Erythroblast (primary cell): ENCODE results near the gene TMEM129.

Experiments
- DNase-seq, 2 experiments: peaks; one replicate each; lab custom pipeline; 2025; lab: John Stamatoyannopoulos, UW
- GATA1 ChIP-seq: IDR thresholded peaks from 2 replicates; pipeline ENCODE4 v1.6.1; 2011; ENCODE audit warnings: low read depth, mild to moderate bottlenecking, control low read depth, low read length, moderate library complexity
- POLR2A ChIP-seq: IDR thresholded peaks from 2 replicates; pipeline ENCODE4 v1.6.1; 2011; ENCODE audit warnings: mild to moderate bottlenecking, low read length

The TMEM129 gene

DNA sequence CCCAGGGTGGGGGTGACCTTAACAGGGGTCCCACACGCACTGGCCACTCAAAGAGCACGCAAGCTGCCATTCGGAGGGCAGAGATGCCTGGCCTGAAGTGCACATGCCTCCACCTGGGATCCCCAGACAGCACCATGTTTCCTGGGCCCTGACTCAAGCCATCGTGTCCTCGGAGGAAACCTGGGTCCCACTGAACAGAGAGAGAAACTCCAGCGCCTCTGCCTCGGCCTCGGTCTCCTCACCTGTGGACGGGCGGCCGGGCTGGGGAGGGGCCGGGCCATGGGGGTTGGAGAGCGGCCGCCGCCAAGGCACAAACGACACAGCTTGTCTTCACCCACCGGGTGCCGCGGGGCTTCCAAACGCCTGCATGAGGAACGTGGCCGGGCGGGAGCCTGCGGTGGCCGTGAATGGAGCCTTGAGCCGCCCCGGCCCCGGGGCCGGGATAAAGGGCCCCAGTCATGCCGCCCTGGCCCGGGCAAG, 42.0 kb upstream of the TMEM129 start:
- TF ChIP-seq POLR2A = no peak
- TF ChIP-seq GATA1 = no peak
- no peak for DNase-seq

DNA sequence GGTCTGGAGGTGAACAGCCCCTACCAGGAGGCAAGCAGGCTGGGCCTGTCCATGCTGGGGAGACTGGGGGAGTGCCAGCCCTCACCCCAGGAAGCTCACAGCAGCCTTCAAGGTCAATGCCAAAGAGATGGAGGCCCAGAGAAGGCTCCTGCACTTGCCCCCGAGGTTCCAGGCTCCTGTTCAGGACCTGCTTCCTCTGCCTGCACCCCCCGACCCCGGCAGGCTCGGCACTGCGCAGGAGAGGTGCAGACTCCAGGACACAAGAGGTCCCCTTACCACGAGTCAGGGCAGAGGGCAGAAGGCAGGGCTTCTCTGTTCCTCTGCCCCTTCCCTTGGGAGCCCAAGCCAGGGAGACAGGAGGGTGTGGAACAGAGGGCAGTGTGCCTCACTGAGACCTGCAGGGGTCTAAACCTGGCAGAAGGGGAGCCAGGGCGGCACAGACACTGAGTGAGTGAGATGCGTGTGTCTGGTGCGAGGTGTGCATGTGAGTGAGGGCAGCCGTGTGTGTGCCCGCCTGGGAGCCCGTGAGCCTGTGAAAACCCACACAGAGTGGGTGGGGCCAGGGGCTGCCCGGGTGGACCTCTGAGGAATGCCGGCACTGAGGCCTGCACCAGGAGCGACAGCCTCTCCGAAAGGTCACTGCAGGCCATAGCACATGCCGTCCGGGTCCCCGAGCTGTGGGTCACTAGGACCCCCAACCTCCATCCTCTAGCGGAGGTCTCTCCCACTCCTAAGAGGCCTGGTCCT, 41.3 kb upstream of the TMEM129 start:
- TF ChIP-seq GATA1 (no peak), POLR2A (no peak)
- no peak for DNase-seq

DNA sequence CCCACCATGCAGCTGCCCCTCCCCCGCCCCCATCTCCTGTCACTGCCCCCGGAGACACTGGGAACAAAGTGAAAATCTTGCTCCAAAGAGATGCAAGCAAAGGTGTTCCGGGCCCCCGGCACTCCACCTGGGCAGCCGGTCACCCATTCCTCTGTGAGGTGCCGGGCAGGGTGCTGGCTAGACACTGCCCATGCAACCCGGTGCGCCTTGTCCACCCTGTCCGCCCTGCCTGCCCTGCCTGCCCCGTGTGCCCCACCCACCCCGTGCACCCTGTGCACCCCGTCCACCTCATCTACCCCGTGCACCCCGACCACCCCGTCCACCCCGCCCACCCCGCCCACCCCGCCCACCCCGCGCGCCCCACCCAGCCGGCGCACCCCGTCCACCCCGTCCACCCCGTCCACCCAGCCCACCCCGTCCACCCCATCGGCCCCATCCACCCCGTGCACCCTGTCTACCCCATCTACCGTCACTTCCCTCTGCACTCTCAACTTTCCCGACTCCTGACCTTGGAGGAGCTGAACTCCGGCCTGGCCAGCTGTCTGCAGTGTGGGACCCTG, 40.1 kb upstream of the TMEM129 start:
- DNase-seq = no peak
- no peak for TF ChIP-seq GATA1
- no peak for TF ChIP-seq POLR2A

DNA sequence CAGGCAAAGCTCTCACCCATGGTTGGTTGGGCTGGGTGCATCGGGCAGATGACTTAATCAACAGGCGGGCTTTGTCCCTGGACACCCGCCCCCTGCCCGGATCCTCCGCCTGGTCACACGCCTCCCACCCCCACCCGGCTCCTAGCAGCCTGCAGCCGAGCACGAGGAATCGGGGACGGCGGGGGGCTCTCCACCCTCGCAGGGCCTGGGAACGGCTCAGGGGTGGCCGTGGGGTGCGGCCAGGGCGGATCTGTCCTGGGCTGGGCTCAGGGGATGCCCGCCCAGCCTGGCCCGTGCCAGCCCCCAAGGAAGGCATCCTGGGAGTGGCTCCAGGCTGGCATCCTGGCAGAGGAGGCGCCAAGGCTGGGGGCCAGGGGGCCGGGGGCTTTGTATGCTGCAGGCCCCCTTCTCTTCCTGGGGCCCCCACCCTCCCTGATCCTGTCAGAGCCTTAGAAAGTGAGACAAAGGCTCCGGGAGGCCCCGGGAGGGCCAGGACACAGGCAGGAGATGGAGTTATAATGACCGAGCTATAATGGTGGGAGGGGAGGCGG, 39.5 kb upstream of the TMEM129 start:
- no peak for DNase-seq
- TF ChIP-seq POLR2A (no peak), GATA1 (no peak)

DNA sequence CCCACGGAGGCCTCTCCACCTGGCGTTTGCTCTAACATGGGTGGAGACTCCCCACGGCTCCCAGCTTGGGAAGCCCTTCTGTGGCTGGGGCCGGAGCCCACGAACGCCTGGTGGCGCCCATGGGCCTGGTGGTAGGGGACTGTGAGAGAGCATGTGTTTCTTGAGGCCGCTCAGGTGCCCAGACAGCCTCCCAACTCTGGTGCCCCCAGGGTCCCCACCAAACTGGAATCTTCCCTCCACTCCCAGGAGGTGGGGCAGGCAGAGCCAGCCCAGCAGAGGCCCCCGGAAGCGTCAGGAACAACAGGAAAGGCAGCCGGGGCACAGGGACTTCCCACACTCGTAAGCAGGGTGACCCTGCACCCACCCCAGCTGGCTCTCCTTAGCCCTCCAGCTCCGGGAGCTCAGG, 38.7 kb upstream of the TMEM129 start:
- DNase-seq = no peak
- TF ChIP-seq POLR2A (no peak), GATA1 (no peak)

DNA sequence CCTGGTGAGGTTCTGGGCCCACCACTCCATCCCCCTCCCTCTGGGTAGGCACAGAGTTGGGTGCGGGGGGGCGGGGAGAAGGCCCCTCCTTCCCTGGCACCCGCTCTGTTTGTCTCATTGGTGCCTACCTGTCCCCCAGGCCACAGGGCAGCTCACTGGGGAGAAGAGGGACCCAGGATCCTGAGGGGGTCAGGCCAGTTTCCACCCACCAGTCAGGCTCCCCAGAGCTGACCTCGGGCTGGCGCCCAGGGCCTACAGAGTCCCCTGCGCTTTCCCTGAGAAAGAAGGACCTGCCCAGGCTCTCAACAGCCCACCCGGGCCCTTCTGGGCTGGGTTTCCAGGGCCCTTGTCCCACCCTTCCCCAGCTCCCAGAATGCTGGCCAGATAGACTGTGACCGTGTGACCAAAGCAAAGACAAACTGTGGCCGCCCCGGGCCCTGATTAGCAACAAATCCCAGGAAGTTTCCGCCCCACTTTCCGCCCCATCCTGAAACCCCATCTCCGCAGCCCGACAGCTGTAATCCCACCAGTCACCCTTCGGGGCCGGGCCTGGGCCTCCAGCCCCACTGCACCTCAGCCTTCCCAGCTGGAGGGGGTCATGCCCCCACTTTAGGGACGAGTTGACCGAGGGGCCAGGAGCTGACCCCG, 38.2 kb upstream of the TMEM129 start:
- TF ChIP-seq GATA1 (no peak), POLR2A (no peak)
- no peak for DNase-seq

DNA sequence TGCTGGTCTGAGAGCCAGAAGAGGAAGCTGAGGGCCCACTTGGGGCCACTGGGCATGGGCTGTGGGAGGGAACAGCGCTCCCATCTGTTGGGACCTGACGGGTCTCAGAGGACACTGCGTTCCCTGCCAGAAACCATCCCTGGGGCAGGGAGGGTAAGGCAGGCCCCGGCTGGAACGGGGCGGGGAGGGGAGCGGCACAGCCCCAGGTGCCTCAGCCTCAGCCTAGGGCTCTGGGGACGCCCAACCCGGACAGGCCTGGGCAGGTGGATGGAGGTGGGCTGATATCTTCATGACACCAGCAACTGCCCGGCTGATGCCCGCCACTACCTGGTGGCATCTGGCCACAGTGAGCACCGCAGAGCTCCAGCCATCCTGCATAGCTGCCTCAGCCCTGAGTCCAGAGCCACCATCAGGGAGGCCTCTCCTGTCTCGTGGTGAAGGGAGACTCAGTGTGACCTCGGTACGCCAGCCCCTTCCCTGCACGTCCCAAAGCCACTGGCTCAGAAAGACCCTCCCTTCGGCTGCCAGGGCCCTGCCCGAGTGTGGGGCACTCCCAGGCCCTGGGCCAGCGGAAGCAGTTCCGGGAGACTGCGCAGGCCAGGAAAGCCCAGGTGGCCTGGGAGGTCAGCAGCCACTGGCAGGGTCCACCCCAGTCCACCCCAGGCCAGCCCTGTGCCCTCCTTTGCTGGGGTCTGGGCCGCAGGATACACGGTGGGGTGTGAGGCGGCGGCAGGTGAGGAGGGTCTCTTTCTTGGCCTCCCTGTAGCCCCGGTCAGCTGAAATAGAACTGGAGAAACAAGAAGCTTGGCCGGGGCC, 37.4 kb upstream of the TMEM129 start:
- TF ChIP-seq GATA1 (no peak), POLR2A (no peak)

DNA sequence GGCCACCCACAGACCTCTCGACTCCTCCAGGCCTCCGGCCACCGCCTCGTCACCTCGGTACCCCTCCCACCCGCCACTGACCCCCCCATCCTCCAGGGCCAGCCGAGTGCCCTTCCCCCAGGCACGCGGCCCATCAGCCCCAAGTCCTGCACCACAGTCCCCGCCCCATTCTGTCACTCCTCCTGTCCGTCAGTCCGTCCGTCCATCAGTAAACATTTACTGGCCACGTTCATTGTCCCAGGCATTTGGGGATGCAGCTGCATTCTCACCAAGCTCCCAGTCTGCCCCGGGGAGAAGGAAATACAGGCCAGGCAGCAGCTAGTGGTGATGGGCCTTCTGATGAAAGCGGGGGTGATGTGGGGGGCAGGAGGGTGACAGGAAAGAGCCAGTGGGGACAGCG, 36.7 kb upstream of the TMEM129 start:
- no peak for TF ChIP-seq POLR2A
- TF ChIP-seq GATA1 = no peak
- no peak for DNase-seq

More for the DNA sequence above, 37.4 kb upstream of the TMEM129 start:
- DNase-seq = no peak

DNA sequence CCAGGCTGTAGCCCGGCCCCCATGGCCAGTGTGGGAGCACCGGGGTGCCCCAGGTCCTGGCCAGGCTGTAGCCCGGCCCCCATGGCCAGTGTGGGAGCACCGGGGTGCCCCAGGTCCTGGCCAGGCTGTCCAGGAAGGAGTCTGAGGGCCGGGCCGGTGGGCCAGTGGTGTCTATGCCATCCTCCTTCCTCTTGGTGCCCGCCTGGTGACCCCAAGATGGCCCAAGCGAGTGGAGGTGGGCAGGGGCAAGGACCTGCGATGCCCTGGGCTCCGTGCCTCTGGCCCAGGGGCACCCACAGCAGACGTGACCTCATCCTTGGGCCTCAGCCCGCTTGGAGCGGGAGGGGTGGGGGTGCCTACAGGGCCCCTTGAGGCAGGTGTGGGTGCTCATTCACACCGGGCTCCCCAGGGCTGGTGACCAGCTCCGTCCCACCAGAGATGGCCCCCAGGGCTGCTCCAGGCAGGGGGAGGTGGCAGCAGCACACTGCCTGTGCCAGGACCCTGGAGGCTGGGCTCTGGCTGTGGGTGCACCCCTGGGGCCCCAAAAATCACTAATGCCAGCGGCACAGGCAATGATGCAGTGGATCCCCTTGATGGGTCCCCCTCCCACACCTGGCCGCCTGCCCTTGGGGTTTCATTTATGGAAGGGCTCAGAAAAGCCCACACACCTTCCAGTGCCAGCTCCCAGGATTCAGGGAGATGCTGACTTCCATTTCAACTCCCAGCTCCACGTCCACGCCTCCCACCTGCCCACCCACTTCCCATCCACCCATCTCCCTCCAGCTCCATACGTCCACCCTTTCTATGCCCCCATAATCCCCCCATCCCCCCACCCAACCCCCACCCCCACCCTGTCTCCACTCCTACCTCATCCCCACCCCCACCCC, 36.0 kb upstream of the TMEM129 start:
- no peak for TF ChIP-seq GATA1
- TF ChIP-seq POLR2A = no peak
- DNase-seq = no peak

DNA sequence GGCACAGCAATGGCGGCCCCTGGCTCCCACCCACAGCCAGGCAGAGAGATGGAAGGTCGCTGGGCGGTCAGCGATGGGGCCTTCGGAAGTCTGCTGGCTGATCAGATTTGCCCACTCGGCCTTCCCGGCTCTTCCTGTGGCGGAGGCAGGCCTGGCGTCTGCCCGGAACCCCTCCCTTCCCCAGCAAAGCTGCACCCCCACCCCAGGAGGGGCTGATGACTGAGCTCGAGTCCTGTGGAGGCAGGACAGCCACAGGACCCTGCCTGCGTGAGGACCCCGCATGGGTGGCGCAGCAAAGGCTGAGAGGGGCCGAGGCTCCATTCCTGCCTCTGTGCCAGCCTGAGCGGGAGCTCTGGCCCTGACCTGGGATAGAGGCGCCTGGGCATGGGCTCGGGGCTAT, 35.0 kb upstream of the TMEM129 start:
- TF ChIP-seq POLR2A (no peak), GATA1 (no peak)
- no peak for DNase-seq

DNA sequence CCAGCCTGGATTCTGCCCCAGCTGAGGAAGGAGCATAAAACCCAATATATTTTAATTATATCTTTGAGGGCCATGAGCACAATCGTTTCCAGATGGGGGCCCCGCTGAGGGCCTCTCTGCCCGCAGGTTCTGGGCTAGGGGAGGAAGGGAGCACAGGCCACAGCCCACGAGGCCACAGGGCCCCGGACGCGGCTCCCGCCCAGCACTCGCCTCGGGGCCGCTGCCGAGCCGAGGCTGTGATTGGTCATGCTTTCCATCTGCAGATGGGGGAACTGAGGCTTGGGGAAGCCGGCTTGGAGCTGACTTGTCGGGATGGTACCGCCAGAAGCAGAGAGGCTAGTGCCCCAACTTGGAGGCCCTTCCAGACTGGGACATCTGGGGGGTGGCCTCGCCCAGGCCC, 34.2 kb upstream of the TMEM129 start:
- no peak for DNase-seq
- TF ChIP-seq POLR2A = no peak
- TF ChIP-seq GATA1 = no peak

DNA sequence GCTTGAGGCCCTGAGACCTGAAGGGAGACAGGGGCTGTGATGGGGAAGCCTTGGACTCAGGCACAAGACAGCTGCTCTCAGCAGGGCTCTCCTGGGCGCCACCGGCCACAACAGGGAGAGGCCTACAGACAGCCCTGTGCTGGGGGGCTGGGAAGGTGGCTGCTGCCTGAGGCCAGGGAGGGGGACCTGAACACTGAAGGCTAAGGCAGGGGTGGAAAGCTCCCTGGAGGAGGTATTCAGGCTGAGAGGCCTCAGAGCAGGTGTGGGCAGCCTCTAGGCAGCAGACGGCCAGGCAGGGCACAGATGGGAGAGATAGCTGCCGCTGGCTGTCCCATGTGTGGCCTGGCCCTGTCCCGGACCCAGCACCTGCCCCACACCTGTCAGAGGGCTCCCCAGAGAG, 33.2 kb upstream of the TMEM129 start:
- DNase-seq = no peak

More for the DNA sequence above, 33.2 kb upstream of the TMEM129 start:
- TF ChIP-seq POLR2A = no peak
- no peak for TF ChIP-seq GATA1
